Suprapubic skin (tissue), 4 donors: Measurements from ENCODE around the gene MYL12B.

Source experiments
- CTCF ChIP-seq, 2 donors: fragments of 200-600 bp in 1 of 2; fragments of 450-650 bp in 1 of 2; sonication (generic) in 1 of 2; IDR thresholded peaks; one replicate each; pipeline ENCODE4 v1.5.1; 2016 to 2019; ENCODE audit warnings: antibody characterized with exemption in 2 of 2, mild to moderate bottlenecking in 1 of 2, moderate library complexity in 1 of 2
- EP300 ChIP-seq: sonication (generic); formaldehyde crosslinking; IDR thresholded peaks from one replicate; pipeline ENCODE4 v1.6.1; 2017; ENCODE audit warnings: antibody characterized with exemption
- POLR2A ChIP-seq, 2 donors: fragments of 450-650 bp; IDR thresholded peaks; one replicate each; pipeline ENCODE4 v1.6.1; 2017; ENCODE audit warnings: antibody characterized with exemption in 2 of 2, mild to moderate bottlenecking in 2 of 2, moderate library complexity in 2 of 2
- POLR2AphosphoS5 ChIP-seq, 3 donors: sonication (generic); formaldehyde crosslinking; IDR thresholded peaks; one replicate each; pipeline ENCODE4 v1.6.1; 2017; ENCODE audit warnings: antibody characterized with exemption in 3 of 3

DNA sequence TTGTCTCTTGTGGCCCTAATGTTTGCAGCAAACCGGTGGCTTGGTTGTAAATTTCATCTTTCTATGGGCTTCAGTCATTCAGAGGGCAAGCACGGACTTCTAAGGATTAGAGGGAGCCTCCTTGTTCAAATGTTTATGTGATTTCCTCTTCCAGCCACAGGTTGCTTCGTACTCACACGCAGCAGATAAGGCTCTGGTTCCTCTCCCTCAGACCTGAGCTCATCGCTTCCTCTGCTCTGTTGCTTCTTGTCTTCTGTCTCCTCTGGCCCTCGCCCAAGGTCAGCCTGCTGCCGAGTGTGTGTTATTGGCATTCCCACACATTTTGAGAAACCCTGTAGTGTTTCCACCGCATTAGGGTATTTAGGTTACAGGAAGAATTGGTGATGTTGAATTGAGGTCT lies 44.0 kb downstream of the MYL12B start:
- TF ChIP-seq CTCF (IDR thresholded peaks at IDR 0.05) (no peak), EP300 (no peak), POLR2A (IDR thresholded peaks at IDR 0.05) (no peak), POLR2AphosphoS5 (IDR thresholded peaks at IDR 0.05) (no peak)
